Kasumi-1 (cell line): ENCODE measurements around the gene LPAR3.
"Not testable (repeated sequence)": the region's sequence is repeated elsewhere in the genome, so short reads cannot be mapped to it uniquely, and the experiment has no call there.

Source experiments
- DNase-seq, 2 experiments: peaks; one replicate each; lab custom pipeline; 2025; lab: John Stamatoyannopoulos, UW

Gene LPAR3

GRCh38 chr1:84892705-84893618, at the start of gene LPAR3:
LPAR3 (minus strand) TSS chr1:84893206; CDS start chr1:84866120, 27,086 bp downstream.
- no peak for DNase-seq

GRCh38 chr1:84941843-84942242, 48.8 kb upstream of the LPAR3 start:
- DNase-seq = no peak

- DNase-seq = no peak
These were observed 47.5 kb upstream of the LPAR3 start for GRCh38 chr1:84940481-84940880.

- DNase-seq = no peak
These were observed 46.8 kb upstream of the LPAR3 start for GRCh38 chr1:84939761-84940160.

GRCh38 chr1:84939151-84939550, 46.1 kb upstream of the LPAR3 start:
- no peak for DNase-seq

GRCh38 chr1:84936116-84936810, 43.3 kb upstream of the LPAR3 start:
- peak; percentile 57 to 71 for DNase-seq

- DNase-seq = no peak
These were observed 40.1 kb upstream of the LPAR3 start for GRCh38 chr1:84933011-84933611.

GRCh38 chr1:84930831-84931230, 37.8 kb upstream of the LPAR3 start:
- DNase-seq = no peak

GRCh38 chr1:84930329-84930728, 37.3 kb upstream of the LPAR3 start:
- no peak for DNase-seq

- no peak for DNase-seq
These were observed 36.6 kb upstream of the LPAR3 start for GRCh38 chr1:84929581-84929980.

GRCh38 chr1:84928979-84929378, 36.0 kb upstream of the LPAR3 start:
- DNase-seq = no peak

GRCh38 chr1:84923317-84923716, 30.3 kb upstream of the LPAR3 start:
- DNase-seq = no peak

- no peak for DNase-seq
These were observed 27.2 kb upstream of the LPAR3 start for GRCh38 chr1:84920159-84920558.

GRCh38 chr1:84919461-84919970, 26.5 kb upstream of the LPAR3 start:
- no peak for DNase-seq

GRCh38 chr1:84918726-84919336, 25.8 kb upstream of the LPAR3 start:
- no peak for DNase-seq

- no peak for DNase-seq
These were observed 23.9 kb upstream of the LPAR3 start for GRCh38 chr1:84916897-84917296.

- DNase-seq = no peak
These were observed 20.5 kb upstream of the LPAR3 start for GRCh38 chr1:84913555-84913892.

GRCh38 chr1:84912726-84913554, 19.9 kb upstream of the LPAR3 start:
- DNase-seq = no peak

GRCh38 chr1:84908746-84909464, 15.9 kb upstream of the LPAR3 start:
- not testable (repeated sequence) for DNase-seq

GRCh38 chr1:84907095-84907827, 14.3 kb upstream of the LPAR3 start:
- DNase-seq = no peak
